WTC11 (cell line): Measurements from ENCODE around the gene PPP1R26. TPM values are rescaled to one million over a fixed set of nuclear protein-coding genes. Genes with fewer than 3 reads are reported as not detected.
"Not testable (repeated sequence)": the region's sequence is repeated elsewhere in the genome, so short reads cannot be mapped to it uniquely, and the experiment has no call there.

Experiments
- ATAC-seq: fragments of 200-7000 bp; cut with Tn5 transposase; 2 replicates; pipeline ENCODE4 v1.10.0; 2021; ENCODE audit warnings: mild to moderate bottlenecking, moderate library complexity
- CTCF ChIA-PET: fragments of 300-600 bp; sonication (Branson Sonifier 250); formaldehyde crosslinking; loops from one replicate; lab custom pipeline; 2021; ENCODE audit warnings: antibody characterized with exemption; lab: Charles Lee
- POLR2A ChIA-PET: fragments of 350-600 bp; sonication (Branson Sonifier 250); formaldehyde crosslinking; loops from one replicate; lab custom pipeline; 2021; ENCODE audit warnings: antibody characterized with exemption; lab: Charles Lee
- DNase-seq: peaks from one replicate; pipeline ENCODE4 v3.0.0; 2021; ENCODE audit warnings: low spot score
- H3K27ac Mint-ChIP-seq: 2 replicates; pipeline ENCODE4 v1.8.0; 2021; ENCODE audit warnings: mixed read lengths
- H3K27me3 Mint-ChIP-seq: 2 replicates; pipeline ENCODE4 v1.8.0; 2021; ENCODE audit warnings: low read depth, mild to moderate bottlenecking, moderate library complexity, mixed read lengths
- H3K36me3 Mint-ChIP-seq: 2 replicates; pipeline ENCODE4 v1.8.0; 2021; ENCODE audit warnings: mixed read lengths
- H3K4me1 Mint-ChIP-seq: 2 replicates; pipeline ENCODE4 v1.8.0; 2022; ENCODE audit warnings: mixed read lengths
- H3K4me3 Mint-ChIP-seq: 2 replicates; pipeline ENCODE4 v1.8.0; 2021; ENCODE audit warnings: mild to moderate bottlenecking, moderate library complexity, mixed read lengths
- H3K9me3 Mint-ChIP-seq: 2 replicates; pipeline ENCODE4 v1.8.0; 2021; ENCODE audit warnings: mixed read lengths
- ATF3 ChIP-seq: sonication (generic); formaldehyde crosslinking; conservative IDR thresholded peaks from 2 replicates; pipeline ENCODE4 v1.8.1; 2022; ENCODE audit warnings: mild to moderate bottlenecking, missing genetic modification reagents
- ERG ChIP-seq: fragments of 250-450 bp; sonication (Bioruptor Pico); IDR thresholded peaks from 2 replicates; pipeline ENCODE4 v1.8.0; 2021; ENCODE audit warnings: mild to moderate bottlenecking
- ESRRA ChIP-seq: sonication (generic); formaldehyde crosslinking; IDR thresholded peaks from 2 replicates; pipeline ENCODE4 v1.8.1; 2022; ENCODE audit warnings: mild to moderate bottlenecking, missing genetic modification reagents, borderline replicate concordance
- FOXJ3 ChIP-seq: sonication (generic); formaldehyde crosslinking; IDR thresholded peaks from 2 replicates; pipeline ENCODE4 v1.9.0; 2021; ENCODE audit warnings: missing genetic modification reagents, mild to moderate bottlenecking, borderline replicate concordance
- FOXK1 ChIP-seq: sonication (generic); formaldehyde crosslinking; IDR thresholded peaks from 2 replicates; pipeline ENCODE4 v1.8.0; 2022; ENCODE audit warnings: mild to moderate bottlenecking, moderate library complexity, missing genetic modification reagents
- IRF2 ChIP-seq: sonication (generic); formaldehyde crosslinking; IDR thresholded peaks from 2 replicates; pipeline ENCODE4 v1.8.0; 2022; ENCODE audit warnings: low read depth, missing genetic modification reagents, borderline replicate concordance
- NFATC4 ChIP-seq: fragments of 250-450 bp; sonication (Bioruptor Pico); IDR thresholded peaks from 2 replicates; pipeline ENCODE4 v1.9.0; 2021; ENCODE audit warnings: mild to moderate bottlenecking
- NR1H2 ChIP-seq: sonication (generic); formaldehyde crosslinking; IDR thresholded peaks from 2 replicates; pipeline ENCODE4 v1.9.0; 2021; ENCODE audit warnings: mild to moderate bottlenecking, moderate library complexity, missing genetic modification reagents
- NR2C2 ChIP-seq: sonication (generic); formaldehyde crosslinking; IDR thresholded peaks from 2 replicates; pipeline ENCODE4 v1.8.0; 2022; ENCODE audit warnings: mild to moderate bottlenecking, missing genetic modification reagents
- OVOL2 ChIP-seq: fragments of 250-450 bp; sonication (Bioruptor Pico); IDR thresholded peaks from 2 replicates; pipeline ENCODE4 v1.9.0; 2021; ENCODE audit warnings: mild to moderate bottlenecking, borderline replicate concordance
- PRDM15 ChIP-seq: sonication (generic); formaldehyde crosslinking; IDR thresholded peaks from 2 replicates; pipeline ENCODE4 v1.8.0; 2022; ENCODE audit warnings: missing genetic modification reagents
- RELA ChIP-seq: sonication (generic); formaldehyde crosslinking; IDR thresholded peaks from 2 replicates; pipeline ENCODE4 v1.8.1; 2022; ENCODE audit warnings: missing genetic modification reagents, mild to moderate bottlenecking, borderline replicate concordance
- USF2 ChIP-seq: sonication (generic); formaldehyde crosslinking; IDR thresholded peaks from 2 replicates; pipeline ENCODE4 v1.8.1; 2023; ENCODE audit warnings: mild to moderate bottlenecking, missing genetic modification reagents, moderate library complexity
- ZBTB21 ChIP-seq: sonication (generic); formaldehyde crosslinking; IDR thresholded peaks from 2 replicates; pipeline ENCODE4 v1.8.1; 2023; ENCODE audit warnings: mild to moderate bottlenecking, missing genetic modification reagents, borderline replicate concordance
- ZNF121 ChIP-seq: sonication (generic); formaldehyde crosslinking; IDR thresholded peaks from 2 replicates; pipeline ENCODE4 v1.8.0; 2023; ENCODE audit warnings: missing genetic modification reagents
- ZNF281 ChIP-seq: sonication (generic); formaldehyde crosslinking; IDR thresholded peaks from 2 replicates; pipeline ENCODE4 v1.8.0; 2023; ENCODE audit warnings: mild to moderate bottlenecking, missing genetic modification reagents
- ZNF423 ChIP-seq: fragments of 250-450 bp; sonication (Bioruptor Pico); IDR thresholded peaks from 2 replicates; pipeline ENCODE4 v2.1.2; 2022; ENCODE audit warnings: mild to moderate bottlenecking, moderate library complexity
- ZNF512 ChIP-seq: sonication (generic); formaldehyde crosslinking; IDR thresholded peaks from 2 replicates; pipeline ENCODE4 v1.8.1; 2022; ENCODE audit warnings: missing genetic modification reagents, borderline replicate concordance
- ZNF532 ChIP-seq: fragments of 250-450 bp; sonication (Bioruptor Pico); IDR thresholded peaks from 2 replicates; pipeline ENCODE4 v1.9.0; 2021; ENCODE audit warnings: mild to moderate bottlenecking, borderline replicate concordance
- total RNA-seq: library from RNA; stranded (reverse); gene quantifications from 3 replicates; pipeline ENCODE4 v1.2.3, GENCODE V29; 2021

PPP1R26 gene
- total RNA-seq, 1 experiment from 2014 or later, result 44.4 TPM

- CTCF ChIA-PET, result interaction anchor here (0.8 kb wide), 1 partner anchor 28 kb away, joined by 3 read pairs; no protein-coding TSS in a partner anchor
- TF ChIP-seq FOXJ3 (no peak), PRDM15 (CRISPR knock-in tag) (no peak), USF2 (CRISPR knock-in tag) (no peak), ESRRA (CRISPR knock-in tag) (no peak), ATF3 (CRISPR knock-in tag) (no peak), ZNF532 (no peak), ZNF512 (no peak), ZNF281 (CRISPR knock-in tag) (no peak), IRF2 (CRISPR knock-in tag) (no peak), NR2C2 (CRISPR knock-in tag) (no peak), ZNF121 (no peak), ERG (CRISPR knock-in tag) (no peak), ZNF423 (no peak), OVOL2 (CRISPR knock-in tag) (no peak), RELA (CRISPR knock-in tag) (no peak), FOXK1 (CRISPR knock-in tag) (no peak), ZBTB21 (no peak), NR1H2 (CRISPR knock-in tag) (no peak), NFATC4 (no peak)
- TF ChIP-seq, all 79 proteins: peak for 0
- Mint-ChIP-seq H3K4me3 (no peak overlapping the region), H3K9me3 (no peaks in the 10 kb centered on the region), H3K4me1 (peaks cover 10% of the 10 kb centered on the region), H3K27ac (no peak overlapping the region), H3K36me3 (no peaks in the 10 kb centered on the region), H3K27me3 (no peaks in the 10 kb centered on the region)
- no peak for ATAC-seq
- POLR2A ChIA-PET, result no interaction called here
- DNase-seq, result no peak
Observed at GRCh38 chr9:135533674-135534073, 54.1 kb downstream of the PPP1R26 start.

GRCh38 chr9:135534192-135534711 is 54.7 kb downstream of the PPP1R26 start:
- H3K4me1 Mint-ChIP-seq, result peaks cover 10% of the 10 kb centered on the region
- H3K36me3 Mint-ChIP-seq, POLR2A ChIA-PET, H3K4me3 Mint-ChIP-seq, H3K27ac Mint-ChIP-seq, H3K9me3 Mint-ChIP-seq, DNase-seq, H3K27me3 Mint-ChIP-seq: not testable (repeated sequence)
- CTCF ChIA-PET, result interaction anchor here (0.8 kb wide), 1 partner anchor 29 kb away, joined by 3 read pairs; no protein-coding TSS in a partner anchor
- ATAC-seq, result peak; percentile 81
